Skeletal muscle cell (primary cell): ENCODE measurements around the gene OR6C76.
"Not testable (repeated sequence)": the region's sequence is repeated elsewhere in the genome, so short reads cannot be mapped to it uniquely, and the experiment has no call there.

ENCODE experiments used
- DNase-seq: peaks from one replicate; pipeline ENCODE4 v3.0.0-alpha.2; 2010; ENCODE audit warnings: low read depth
- H3K4me3 ChIP-seq: 2 replicates; pipeline ENCODE4 v1.5.1; 2011; ENCODE audit warnings: low read depth, mild to moderate bottlenecking, control low read depth, low read length, moderate library complexity

The OR6C76 gene

GRCh38 chr12:55464926-55465325 is 38.9 kb downstream of the OR6C76 start:
- DNase-seq, H3K4me3 ChIP-seq: not testable (repeated sequence)

- no peak overlapping the region for H3K4me3 ChIP-seq
- no peak for DNase-seq
Measured at GRCh38 chr12:55467836-55468235, 41.8 kb downstream of the OR6C76 start.

- no peak overlapping the region for H3K4me3 ChIP-seq
- DNase-seq: no peak
Measured at GRCh38 chr12:55469291-55469690, 43.2 kb downstream of the OR6C76 start.

DNA sequence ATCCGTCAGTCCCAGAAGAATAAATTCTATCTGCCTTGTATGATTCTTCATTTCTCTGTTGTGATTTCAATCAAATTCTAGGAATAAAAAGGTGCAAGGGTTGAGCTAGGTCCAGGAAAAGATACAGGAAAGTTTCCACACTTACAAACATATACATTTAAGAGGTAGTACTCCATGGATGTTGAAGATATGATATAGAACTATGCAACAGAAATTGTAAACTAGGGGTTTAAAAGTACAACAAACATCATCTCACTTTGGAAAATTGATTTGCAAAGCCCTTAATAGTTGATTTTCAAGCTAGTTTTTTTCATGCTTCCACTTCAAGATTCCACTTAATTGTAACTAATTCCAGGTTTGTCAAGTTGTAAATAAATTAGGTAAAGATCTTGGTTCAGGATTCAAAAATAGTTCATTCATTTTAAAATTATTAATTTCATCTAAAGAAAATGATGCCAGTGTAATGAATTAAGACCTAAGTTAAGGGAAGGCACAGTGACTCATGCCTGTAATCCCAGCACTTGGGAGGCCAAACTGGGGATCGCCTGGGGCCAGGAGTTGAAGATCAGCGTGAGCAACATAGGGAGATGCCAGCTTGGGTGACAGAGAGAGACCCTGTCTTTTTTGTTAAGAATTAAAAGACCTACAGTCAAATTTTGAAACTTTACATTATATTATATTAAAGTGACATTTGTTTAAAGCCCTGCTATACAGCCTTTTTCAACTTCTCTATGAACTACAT is 44.2 kb downstream of the OR6C76 start, which contains the start of gene OR6C70:
Gene OR6C70 (minus strand): TSS at position 51 of the 742 bp plus-strand sequence. CDS start 0 bp downstream, at position 51.
- no peak for DNase-seq
- H3K4me3 ChIP-seq: no peak within 1 kb of the TSS

DNA sequence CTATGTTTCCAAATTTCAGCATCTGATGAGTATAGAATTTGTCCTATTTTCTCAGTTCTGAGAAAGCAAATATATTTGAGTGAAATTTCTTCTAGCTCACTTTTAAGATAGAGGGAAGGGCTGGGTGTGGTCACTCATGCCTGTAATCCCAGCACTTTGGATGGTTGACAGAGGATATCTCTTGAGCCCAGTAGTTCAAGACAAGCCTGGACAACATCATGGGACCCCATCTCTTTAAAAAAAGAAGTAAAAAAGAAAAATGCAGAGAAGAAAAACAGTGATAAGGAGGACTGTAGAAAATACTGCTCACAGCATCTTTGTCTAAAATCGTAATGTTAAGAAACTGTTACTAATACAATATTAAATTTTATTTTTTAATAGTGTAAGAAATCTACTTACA is 46.2 kb downstream of the OR6C76 start:
- H3K4me3 ChIP-seq: no peak overlapping the region
- DNase-seq: no peak
